PC-9 (cell line): ENCODE data around the gene FGD6.

Experiments
- CTCF ChIP-seq: fragments of 200-600 bp; sonication (generic); conservative IDR thresholded peaks from 2 replicates; pipeline ENCODE4 v1.6.1; 2017; ENCODE audit warnings: mixed run types, antibody characterized with exemption, mild to moderate bottlenecking, moderate library complexity
- EZH2 ChIP-seq: fragments of 200-600 bp; sonication (generic); IDR thresholded peaks from 2 replicates; pipeline ENCODE4 v1.8.0; 2017; ENCODE audit warnings: antibody characterized with exemption, low read depth

- no peak for TF ChIP-seq CTCF
- no peak for TF ChIP-seq EZH2
These were observed 40.3 kb upstream of the FGD6 start for GRCh38 chr12:95257541-95257940.
